Measurements from ENCODE around the gene CBY2.

DNA sequence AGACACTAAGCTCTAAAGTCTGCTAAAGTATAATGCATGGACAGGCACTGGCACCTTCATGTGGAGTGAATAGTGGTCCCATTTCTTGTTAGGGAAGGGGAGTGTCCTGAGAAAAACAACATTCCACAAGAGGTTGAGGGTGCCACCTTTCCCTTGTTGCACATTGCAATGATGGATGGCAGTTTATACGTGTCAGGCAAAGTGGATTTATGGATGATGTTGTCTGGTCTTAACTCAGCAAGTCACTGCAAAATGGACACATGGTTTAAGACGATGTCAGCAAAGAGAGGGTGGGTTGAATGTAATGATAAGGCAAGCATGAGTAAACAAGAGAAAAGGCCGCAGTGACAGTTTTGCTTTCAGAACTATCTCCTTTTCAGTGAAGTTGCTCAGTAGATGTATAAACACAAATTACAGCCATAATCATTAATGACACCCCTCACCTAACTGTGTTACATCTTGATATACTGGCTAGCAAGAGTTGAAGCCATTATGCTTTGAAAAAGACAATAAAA lies 19.6 kb upstream of the CBY2 start:
- TF ChIP-seq, protein P1, sequence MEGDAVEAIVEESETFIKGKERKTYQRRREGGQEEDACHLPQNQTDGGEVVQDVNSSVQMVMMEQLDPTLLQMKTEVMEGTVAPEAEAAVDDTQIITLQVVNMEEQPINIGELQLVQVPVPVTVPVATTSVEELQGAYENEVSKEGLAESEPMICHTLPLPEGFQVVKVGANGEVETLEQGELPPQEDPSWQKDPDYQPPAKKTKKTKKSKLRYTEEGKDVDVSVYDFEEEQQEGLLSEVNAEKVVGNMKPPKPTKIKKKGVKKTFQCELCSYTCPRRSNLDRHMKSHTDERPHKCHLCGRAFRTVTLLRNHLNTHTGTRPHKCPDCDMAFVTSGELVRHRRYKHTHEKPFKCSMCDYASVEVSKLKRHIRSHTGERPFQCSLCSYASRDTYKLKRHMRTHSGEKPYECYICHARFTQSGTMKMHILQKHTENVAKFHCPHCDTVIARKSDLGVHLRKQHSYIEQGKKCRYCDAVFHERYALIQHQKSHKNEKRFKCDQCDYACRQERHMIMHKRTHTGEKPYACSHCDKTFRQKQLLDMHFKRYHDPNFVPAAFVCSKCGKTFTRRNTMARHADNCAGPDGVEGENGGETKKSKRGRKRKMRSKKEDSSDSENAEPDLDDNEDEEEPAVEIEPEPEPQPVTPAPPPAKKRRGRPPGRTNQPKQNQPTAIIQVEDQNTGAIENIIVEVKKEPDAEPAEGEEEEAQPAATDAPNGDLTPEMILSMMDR (IDR thresholded peaks at IDR 0.05 in 2 of 3, conservative IDR thresholded peaks at IDR 0.05 in 1 of 3; ENCODE audit: borderline replicate concordance in 1 of 3, insufficient read depth in 1 of 3, low read depth in 2 of 3, low read length in 2 of 3), result no peak
- TF ChIP-seq EZH2 (IDR thresholded peaks at IDR 0.05) (no peak), POLR2A (IDR thresholded peaks at IDR 0.05; ENCODE audit: borderline replicate concordance, extremely low read depth, insufficient read depth, insufficient read length) (no peak), ZFX (IDR thresholded peaks at IDR 0.05) (no peak), CEBPB (IDR thresholded peaks at IDR 0.05; ENCODE audit: low read depth) (no peak), TCF7L2 (IDR thresholded peaks at IDR 0.05; ENCODE audit: borderline replicate concordance, extremely low read depth, insufficient read depth, insufficient read length) (no peak), ZNF274 (IDR thresholded peaks at IDR 0.05; ENCODE audit: low read depth, low read length) (no peak)
- TF ChIP-seq, protein P2, sequence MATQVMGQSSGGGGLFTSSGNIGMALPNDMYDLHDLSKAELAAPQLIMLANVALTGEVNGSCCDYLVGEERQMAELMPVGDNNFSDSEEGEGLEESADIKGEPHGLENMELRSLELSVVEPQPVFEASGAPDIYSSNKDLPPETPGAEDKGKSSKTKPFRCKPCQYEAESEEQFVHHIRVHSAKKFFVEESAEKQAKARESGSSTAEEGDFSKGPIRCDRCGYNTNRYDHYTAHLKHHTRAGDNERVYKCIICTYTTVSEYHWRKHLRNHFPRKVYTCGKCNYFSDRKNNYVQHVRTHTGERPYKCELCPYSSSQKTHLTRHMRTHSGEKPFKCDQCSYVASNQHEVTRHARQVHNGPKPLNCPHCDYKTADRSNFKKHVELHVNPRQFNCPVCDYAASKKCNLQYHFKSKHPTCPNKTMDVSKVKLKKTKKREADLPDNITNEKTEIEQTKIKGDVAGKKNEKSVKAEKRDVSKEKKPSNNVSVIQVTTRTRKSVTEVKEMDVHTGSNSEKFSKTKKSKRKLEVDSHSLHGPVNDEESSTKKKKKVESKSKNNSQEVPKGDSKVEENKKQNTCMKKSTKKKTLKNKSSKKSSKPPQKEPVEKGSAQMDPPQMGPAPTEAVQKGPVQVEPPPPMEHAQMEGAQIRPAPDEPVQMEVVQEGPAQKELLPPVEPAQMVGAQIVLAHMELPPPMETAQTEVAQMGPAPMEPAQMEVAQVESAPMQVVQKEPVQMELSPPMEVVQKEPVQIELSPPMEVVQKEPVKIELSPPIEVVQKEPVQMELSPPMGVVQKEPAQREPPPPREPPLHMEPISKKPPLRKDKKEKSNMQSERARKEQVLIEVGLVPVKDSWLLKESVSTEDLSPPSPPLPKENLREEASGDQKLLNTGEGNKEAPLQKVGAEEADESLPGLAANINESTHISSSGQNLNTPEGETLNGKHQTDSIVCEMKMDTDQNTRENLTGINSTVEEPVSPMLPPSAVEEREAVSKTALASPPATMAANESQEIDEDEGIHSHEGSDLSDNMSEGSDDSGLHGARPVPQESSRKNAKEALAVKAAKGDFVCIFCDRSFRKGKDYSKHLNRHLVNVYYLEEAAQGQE (IDR thresholded peaks at IDR 0.05; ENCODE audit: low read depth), result no peak
- TF ChIP-seq, protein P3, sequence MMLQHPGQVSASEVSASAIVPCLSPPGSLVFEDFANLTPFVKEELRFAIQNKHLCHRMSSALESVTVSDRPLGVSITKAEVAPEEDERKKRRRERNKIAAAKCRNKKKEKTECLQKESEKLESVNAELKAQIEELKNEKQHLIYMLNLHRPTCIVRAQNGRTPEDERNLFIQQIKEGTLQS (IDR thresholded peaks at IDR 0.05), result no peak
- TF ChIP-seq, protein P4, sequence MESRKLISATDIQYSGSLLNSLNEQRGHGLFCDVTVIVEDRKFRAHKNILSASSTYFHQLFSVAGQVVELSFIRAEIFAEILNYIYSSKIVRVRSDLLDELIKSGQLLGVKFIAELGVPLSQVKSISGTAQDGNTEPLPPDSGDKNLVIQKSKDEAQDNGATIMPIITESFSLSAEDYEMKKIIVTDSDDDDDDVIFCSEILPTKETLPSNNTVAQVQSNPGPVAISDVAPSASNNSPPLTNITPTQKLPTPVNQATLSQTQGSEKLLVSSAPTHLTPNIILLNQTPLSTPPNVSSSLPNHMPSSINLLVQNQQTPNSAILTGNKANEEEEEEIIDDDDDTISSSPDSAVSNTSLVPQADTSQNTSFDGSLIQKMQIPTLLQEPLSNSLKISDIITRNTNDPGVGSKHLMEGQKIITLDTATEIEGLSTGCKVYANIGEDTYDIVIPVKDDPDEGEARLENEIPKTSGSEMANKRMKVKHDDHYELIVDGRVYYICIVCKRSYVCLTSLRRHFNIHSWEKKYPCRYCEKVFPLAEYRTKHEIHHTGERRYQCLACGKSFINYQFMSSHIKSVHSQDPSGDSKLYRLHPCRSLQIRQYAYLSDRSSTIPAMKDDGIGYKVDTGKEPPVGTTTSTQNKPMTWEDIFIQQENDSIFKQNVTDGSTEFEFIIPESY (IDR thresholded peaks at IDR 0.05; ENCODE audit: extremely low read depth, insufficient replicate concordance, low read length), result no peak

Measured in HCT116 (cell line).